AG04450 (cell line): ENCODE results near the gene TXNL4B. TPM values are rescaled to one million over a fixed set of nuclear protein-coding genes. Genes with fewer than 3 reads are reported as not detected.

ENCODE experiments used
- CTCF ChIA-PET: fragments of 300-600, 350-600 bp; formaldehyde crosslinking; extraction: SDS; loops from one replicate; lab custom pipeline; 2022; ENCODE audit warnings: antibody characterized with exemption, inconsistent platforms; lab: Charles Lee
- POLR2A ChIA-PET: fragments of 350-600 bp; formaldehyde crosslinking; extraction: SDS; loops from one replicate; lab custom pipeline; 2021; ENCODE audit warnings: antibody characterized with exemption, inconsistent platforms; lab: Yijun Ruan, JAX
- DNase-seq: peaks from one replicate; pipeline ENCODE4 v3.0.0-alpha.2; 2011; ENCODE audit warnings: low read depth, low spot score
- H3K27ac ChIP-seq: one replicate; pipeline ENCODE4 v1.5.1; 2012; ENCODE audit warnings: low read depth, low read length, control low read depth
- H3K27me3 ChIP-seq: one replicate; pipeline ENCODE4 v1.6.0; 2012; ENCODE audit warnings: low read length; ENCODE audit not compliant: control insufficient read depth, insufficient read depth
- H3K4me3 ChIP-seq: 2 replicates; pipeline ENCODE4 v1.5.1; 2011; ENCODE audit warnings: mild to moderate bottlenecking, low read depth, low read length, control low read depth
- H3K9me3 ChIP-seq: 2 replicates; pipeline ENCODE4 v1.5.1; 2012; ENCODE audit warnings: low read length; ENCODE audit not compliant: control insufficient read depth, insufficient read depth
- polyA plus RNA-seq: library from polyadenylated mRNA; depleted of rRNA; stranded (reverse); fragments of >200 nt; gene quantifications from 2 replicates; pipeline ENCODE4 v1.2.3, GENCODE V29; 2011
- TF ChIP-seq, protein P1 (sequence below): IDR thresholded peaks from 2 replicates; pipeline ENCODE4 v1.5.1; 2011; ENCODE audit warnings: low read depth, low read length, control low read depth, inconsistent platforms

The TXNL4B gene
- polyA plus RNA-seq, 1 experiment = 21.3 TPM

- H3K27ac ChIP-seq = no peak overlapping the region
- TF ChIP-seq, protein P1, sequence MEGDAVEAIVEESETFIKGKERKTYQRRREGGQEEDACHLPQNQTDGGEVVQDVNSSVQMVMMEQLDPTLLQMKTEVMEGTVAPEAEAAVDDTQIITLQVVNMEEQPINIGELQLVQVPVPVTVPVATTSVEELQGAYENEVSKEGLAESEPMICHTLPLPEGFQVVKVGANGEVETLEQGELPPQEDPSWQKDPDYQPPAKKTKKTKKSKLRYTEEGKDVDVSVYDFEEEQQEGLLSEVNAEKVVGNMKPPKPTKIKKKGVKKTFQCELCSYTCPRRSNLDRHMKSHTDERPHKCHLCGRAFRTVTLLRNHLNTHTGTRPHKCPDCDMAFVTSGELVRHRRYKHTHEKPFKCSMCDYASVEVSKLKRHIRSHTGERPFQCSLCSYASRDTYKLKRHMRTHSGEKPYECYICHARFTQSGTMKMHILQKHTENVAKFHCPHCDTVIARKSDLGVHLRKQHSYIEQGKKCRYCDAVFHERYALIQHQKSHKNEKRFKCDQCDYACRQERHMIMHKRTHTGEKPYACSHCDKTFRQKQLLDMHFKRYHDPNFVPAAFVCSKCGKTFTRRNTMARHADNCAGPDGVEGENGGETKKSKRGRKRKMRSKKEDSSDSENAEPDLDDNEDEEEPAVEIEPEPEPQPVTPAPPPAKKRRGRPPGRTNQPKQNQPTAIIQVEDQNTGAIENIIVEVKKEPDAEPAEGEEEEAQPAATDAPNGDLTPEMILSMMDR = no peak
- no peaks in the 10 kb centered on the region for H3K27me3 ChIP-seq
- H3K9me3 ChIP-seq = no peaks in the 10 kb centered on the region
- POLR2A ChIA-PET = no interaction called here
- DNase-seq = no peak
- no peak overlapping the region for H3K4me3 ChIP-seq
- CTCF ChIA-PET = interaction anchor here (0.6 to 3.2 kb wide), 2 partner anchors 11 to 1765 kb away, joined by 3 to 13 read pairs; no protein-coding TSS in a partner anchor
These were observed 20.2 kb upstream of the TXNL4B start for GRCh38 chr16:72113616-72113945.

GRCh38 chr16:72112906-72113615 is 19.6 kb upstream of the TXNL4B start:
- no peaks in the 10 kb centered on the region for H3K9me3 ChIP-seq
- no peak for DNase-seq
- H3K27ac ChIP-seq = no peak overlapping the region
- ChIA-PET CTCF (interaction anchor here (3.2 kb wide), 1 partner anchor 12 kb away, joined by 13 read pairs; no protein-coding TSS in a partner anchor), POLR2A (no interaction called here)
- H3K27me3 ChIP-seq = no peaks in the 10 kb centered on the region
- TF ChIP-seq, protein P1 = no peak
- no peak overlapping the region for H3K4me3 ChIP-seq

DNA sequence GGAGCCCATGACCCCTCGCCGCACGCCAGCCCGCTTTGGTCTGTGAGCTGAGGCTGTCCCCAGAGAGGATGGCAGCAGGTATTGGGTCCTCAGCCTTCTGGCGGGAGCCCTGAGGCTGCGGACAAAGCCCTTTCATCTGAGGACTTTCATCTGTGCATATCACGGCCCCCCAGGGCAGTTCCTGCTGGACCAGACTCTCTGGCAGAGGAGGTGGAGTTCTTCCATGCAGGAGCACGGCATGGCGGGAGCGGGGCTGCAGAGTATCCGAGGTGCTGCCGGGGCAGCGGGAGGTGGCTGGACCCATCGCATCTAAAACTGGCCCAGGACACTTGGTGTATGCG is 19.0 kb upstream of the TXNL4B start:
- TF ChIP-seq, protein P1 = no peak
- DNase-seq = no peak
- CTCF ChIA-PET = interaction anchor here (1.7 kb wide), 1 partner anchor 13 kb away, joined by 7 read pairs; no protein-coding TSS in a partner anchor

GRCh38 chr16:72111657-72112451 is 18.4 kb upstream of the TXNL4B start:
- Histone ChIP-seq H3K27me3 (no peaks in the 10 kb centered on the region), H3K4me3 (no peak overlapping the region), H3K9me3 (no peaks in the 10 kb centered on the region), H3K27ac (no peak overlapping the region)
- TF ChIP-seq, protein P1 = no peak
- no peak for DNase-seq
- CTCF ChIA-PET = interaction anchor here (1.7 kb wide), 1 partner anchor 13 kb away, joined by 7 read pairs; no protein-coding TSS in a partner anchor
- POLR2A ChIA-PET = interaction anchor here (1.1 kb wide), 1 partner anchor 19 kb away, joined by 3 read pairs; the partner anchor contains the start of genes DHX38 and TXNL4B

More for the DNA sequence above, 19.0 kb upstream of the TXNL4B start:
- no peak overlapping the region for H3K27ac ChIP-seq
- H3K4me3 ChIP-seq = no peak overlapping the region
- no peaks in the 10 kb centered on the region for H3K27me3 ChIP-seq
- H3K9me3 ChIP-seq = no peaks in the 10 kb centered on the region
- POLR2A ChIA-PET = no interaction called here
